IPS DF 6.9 (cell line): ENCODE results near the gene NFKB1.

Experiments
- DNase-seq: peaks from one replicate; pipeline ENCODE4 v3.0.0-alpha.2; 2013; ENCODE audit warnings: low read depth, low spot score
- H3K27ac ChIP-seq: one replicate; pipeline ENCODE4 v1.5.1; 2013; ENCODE audit warnings: low read length, control low read depth
- H3K27me3 ChIP-seq: 2 replicates; pipeline ENCODE4 v1.6.1; 2013; ENCODE audit warnings: mild to moderate bottlenecking, low read length; ENCODE audit not compliant: control insufficient read depth, insufficient read depth
- H3K36me3 ChIP-seq: 2 replicates; pipeline ENCODE4 v1.6.1; 2013; ENCODE audit warnings: low read length; ENCODE audit not compliant: control insufficient read depth, insufficient read depth
- H3K4me1 ChIP-seq: 2 replicates; pipeline ENCODE4 v1.6.1; 2013; ENCODE audit warnings: low read length; ENCODE audit not compliant: control insufficient read depth, insufficient read depth
- H3K4me3 ChIP-seq: 2 replicates; pipeline ENCODE4 v1.5.1; 2013; ENCODE audit warnings: mild to moderate bottlenecking, low read length
- H3K9me3 ChIP-seq: 2 replicates; pipeline ENCODE4 v1.6.1; 2013; ENCODE audit warnings: low read length, inconsistent platforms; ENCODE audit not compliant: control insufficient read depth, insufficient read depth
- WGBS: extraction: QIAGEN DNeasy Blood & Tissue Kit; methylation state at CpG from one replicate; pipeline ENCODE4 v1.1.7; 2013; ENCODE audit warnings: mixed read lengths, missing lambda C conversion rate; ENCODE audit not compliant: insufficient read length, insufficient coverage; 5-methylcytosine and 5-hydroxymethylcytosine counted together

NFKB1 gene

DNA sequence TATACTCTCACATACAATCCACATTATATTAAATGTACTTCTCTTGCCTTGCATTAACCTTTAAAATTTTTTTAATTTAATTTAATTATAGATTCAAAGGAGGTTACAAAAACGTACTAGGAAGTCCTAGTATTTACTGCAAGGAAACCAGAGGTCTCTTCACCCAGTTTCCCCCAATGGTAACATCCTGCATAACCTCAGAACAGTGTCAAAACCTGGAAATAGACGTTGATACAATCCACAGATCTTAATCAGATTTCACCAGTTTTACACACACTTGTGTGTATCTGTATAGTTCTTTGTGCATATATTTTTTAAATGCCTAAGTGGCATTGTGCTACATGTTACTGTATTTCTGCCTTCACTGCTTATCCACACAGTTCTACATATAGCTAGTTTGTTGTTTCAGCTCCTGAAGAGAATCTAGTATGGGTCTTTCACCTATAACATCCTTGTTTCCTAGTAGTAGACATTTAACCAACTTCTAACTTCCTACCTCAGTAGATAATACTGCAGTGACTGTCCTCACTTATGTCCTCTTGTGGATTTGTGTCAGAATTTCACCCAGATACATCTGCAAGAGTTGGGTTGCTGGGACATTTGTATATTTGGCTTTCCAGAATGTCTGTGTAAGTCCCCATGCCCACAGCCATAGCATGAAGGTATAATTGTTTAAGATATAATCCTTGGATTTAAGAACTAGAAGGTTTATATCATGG lies 103.2 kb downstream of the NFKB1 start:
- no peaks in the 10 kb centered on the region for H3K36me3 ChIP-seq
- no peak overlapping the region for H3K27ac ChIP-seq
- H3K4me1 ChIP-seq: no peaks in the 10 kb centered on the region
- no peak for DNase-seq
- H3K27me3 ChIP-seq: no peaks in the 10 kb centered on the region
- WGBS: no CpG with 5 or more reads among the region's 2 CpGs
- H3K4me3 ChIP-seq: no peak overlapping the region
- no peaks in the 10 kb centered on the region for H3K9me3 ChIP-seq

DNA sequence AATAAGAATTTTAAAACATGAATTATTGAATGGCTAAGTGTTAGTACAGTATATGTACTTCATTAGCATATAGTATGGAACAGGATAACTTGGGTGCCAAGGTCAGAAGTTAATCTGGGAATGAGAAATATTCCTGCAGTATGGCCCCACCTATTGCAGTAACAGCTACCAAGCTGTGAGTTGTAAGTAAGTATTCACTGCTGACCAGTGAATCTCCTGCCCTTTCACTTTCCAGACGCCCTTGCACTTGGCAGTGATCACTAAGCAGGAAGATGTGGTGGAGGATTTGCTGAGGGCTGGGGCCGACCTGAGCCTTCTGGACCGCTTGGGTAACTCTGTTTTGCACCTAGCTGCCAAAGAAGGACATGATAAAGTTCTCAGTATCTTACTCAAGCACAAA lies 105.1 kb downstream of the NFKB1 start:
- Histone ChIP-seq H3K27ac (no peak overlapping the region), H3K4me3 (no peak overlapping the region), H3K4me1 (no peaks in the 10 kb centered on the region), H3K9me3 (no peaks in the 10 kb centered on the region), H3K27me3 (no peaks in the 10 kb centered on the region), H3K36me3 (no peaks in the 10 kb centered on the region)
- DNase-seq: no peak
- WGBS: no CpG with 5 or more reads among the region's 3 CpGs

DNA sequence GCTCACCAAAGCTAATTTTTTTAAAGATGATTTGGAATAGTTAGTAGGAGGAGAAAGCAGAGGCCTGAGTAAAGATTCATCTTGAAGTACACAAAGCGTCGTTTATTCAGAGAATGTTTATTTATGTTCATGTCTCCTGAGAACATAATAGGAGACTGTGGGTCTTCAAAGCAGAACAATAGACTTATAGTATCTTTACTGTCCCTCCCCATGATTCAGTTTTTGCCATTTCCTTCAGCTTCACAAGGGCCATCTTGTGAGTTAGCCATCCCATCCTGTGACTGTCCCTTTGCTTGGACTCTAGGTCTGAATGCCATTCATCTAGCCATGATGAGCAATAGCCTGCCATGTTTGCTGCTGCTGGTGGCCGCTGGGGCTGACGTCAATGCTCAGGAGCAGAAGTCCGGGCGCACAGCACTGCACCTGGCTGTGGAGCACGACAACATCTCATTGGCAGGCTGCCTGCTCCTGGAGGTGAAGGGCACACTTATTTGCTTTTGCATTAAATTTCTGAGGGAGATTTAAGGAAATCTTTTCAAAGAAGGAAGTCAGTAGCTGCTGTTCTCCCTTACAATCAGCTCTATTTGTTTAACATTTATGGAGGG lies 105.8 kb downstream of the NFKB1 start:
- WGBS: no CpG with 5 or more reads among the region's 7 CpGs
- Histone ChIP-seq H3K27me3 (no peaks in the 10 kb centered on the region), H3K9me3 (no peaks in the 10 kb centered on the region), H3K4me3 (no peak overlapping the region), H3K27ac (no peak overlapping the region), H3K36me3 (no peaks in the 10 kb centered on the region), H3K4me1 (no peaks in the 10 kb centered on the region)
- DNase-seq: no peak

DNA sequence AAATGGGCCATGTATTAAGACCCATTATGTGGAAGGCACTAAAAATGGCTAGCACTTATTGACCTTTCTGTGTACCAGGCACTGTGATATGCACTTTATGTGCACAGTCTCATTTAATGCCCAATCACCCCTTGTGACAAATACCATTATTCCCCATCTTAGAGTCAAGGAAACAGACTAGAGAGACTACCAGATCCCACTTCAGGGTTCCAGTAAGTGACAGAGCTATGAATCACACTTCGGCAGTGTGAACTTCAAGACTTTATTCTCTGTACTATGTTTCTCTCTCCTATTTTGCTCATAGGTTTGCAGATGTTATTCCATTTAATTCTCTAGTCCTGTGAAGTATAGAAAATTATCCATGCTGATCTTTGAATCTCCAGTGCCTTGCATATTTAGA lies 107.0 kb downstream of the NFKB1 start:
- Histone ChIP-seq H3K27me3 (no peaks in the 10 kb centered on the region), H3K9me3 (no peaks in the 10 kb centered on the region), H3K4me1 (no peaks in the 10 kb centered on the region), H3K36me3 (no peaks in the 10 kb centered on the region), H3K27ac (no peak overlapping the region), H3K4me3 (no peak overlapping the region)
- no peak for DNase-seq
- no CpG with 5 or more reads among the region's 1 CpG for WGBS

DNA sequence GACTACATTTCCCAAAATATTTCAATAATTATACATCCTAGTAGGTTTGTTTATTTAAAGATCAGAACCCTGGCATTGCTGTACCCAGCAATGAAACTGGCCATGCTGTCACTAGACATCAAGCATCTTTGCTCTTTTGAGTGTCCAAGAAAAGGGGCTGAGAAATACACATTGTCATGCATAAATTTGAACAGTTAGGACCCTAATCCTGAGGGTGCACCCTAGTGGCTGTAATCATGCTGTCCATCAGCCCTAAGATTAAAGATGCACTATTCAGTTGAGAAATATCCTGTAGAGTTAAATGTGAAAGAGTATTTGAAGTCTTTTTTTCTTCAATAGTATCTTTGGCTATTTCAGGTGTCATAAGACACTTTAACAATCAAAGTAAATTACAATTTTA lies 108.8 kb downstream of the NFKB1 start:
- no peak overlapping the region for H3K4me3 ChIP-seq
- DNase-seq: no peak
- peaks cover 3% of the 10 kb centered on the region; the same call in 1 of the 2 replicates for H3K4me1 ChIP-seq
- H3K9me3 ChIP-seq: no peaks in the 10 kb centered on the region
- no peaks in the 10 kb centered on the region for H3K36me3 ChIP-seq
- no peak overlapping the region for H3K27ac ChIP-seq
- H3K27me3 ChIP-seq: no peaks in the 10 kb centered on the region

DNA sequence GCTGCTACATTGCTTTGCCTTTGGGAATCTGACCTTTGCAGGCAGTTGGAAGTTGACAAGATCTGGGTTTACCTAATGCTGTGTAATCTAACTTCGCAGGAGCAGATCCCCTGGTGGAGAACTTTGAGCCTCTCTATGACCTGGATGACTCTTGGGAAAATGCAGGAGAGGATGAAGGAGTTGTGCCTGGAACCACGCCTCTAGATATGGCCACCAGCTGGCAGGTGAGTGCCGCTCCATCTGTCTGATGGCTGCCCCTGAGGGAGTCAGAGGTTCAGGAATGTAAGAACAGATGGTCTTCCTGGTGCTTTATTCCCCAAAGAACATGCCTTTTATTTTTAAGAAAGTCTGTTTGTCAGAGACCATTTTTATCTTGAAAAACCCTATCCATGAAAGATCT lies 109.3 kb downstream of the NFKB1 start:
- no peaks in the 10 kb centered on the region for H3K27me3 ChIP-seq
- no peak for DNase-seq
- no peak overlapping the region for H3K4me3 ChIP-seq
- H3K9me3 ChIP-seq: no peaks in the 10 kb centered on the region
- H3K4me1 ChIP-seq: peaks cover 3% of the 10 kb centered on the region; the same call in 1 of the 2 replicates
- no peaks in the 10 kb centered on the region for H3K36me3 ChIP-seq
- no peak overlapping the region for H3K27ac ChIP-seq
- no CpG with 5 or more reads among the region's 3 CpGs for WGBS

DNA sequence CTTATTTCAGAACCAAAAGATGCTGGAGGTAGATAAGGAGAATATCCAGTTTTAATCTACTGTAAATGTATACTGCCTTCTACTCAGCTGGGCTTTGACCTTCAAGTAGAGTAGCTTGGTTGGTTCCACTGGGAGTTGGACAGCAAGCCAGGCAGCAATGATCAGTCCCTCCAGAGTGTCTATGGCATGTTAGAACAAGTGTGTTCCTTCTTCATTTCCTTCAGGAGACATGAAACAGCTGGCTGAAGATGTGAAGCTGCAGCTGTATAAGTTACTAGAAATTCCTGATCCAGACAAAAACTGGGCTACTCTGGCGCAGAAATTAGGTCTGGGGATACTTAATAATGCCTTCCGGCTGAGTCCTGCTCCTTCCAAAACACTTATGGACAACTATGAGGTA lies 111.1 kb downstream of the NFKB1 start:
- no peaks in the 10 kb centered on the region for H3K9me3 ChIP-seq
- no peaks in the 10 kb centered on the region for H3K36me3 ChIP-seq
- peaks cover 9% of the 10 kb centered on the region; the same call in 1 of the 2 replicates for H3K4me1 ChIP-seq
- no CpG with 5 or more reads among the region's 2 CpGs for WGBS
- no peak overlapping the region for H3K27ac ChIP-seq
- H3K4me3 ChIP-seq: no peak overlapping the region
- DNase-seq: no peak
- H3K27me3 ChIP-seq: no peaks in the 10 kb centered on the region

DNA sequence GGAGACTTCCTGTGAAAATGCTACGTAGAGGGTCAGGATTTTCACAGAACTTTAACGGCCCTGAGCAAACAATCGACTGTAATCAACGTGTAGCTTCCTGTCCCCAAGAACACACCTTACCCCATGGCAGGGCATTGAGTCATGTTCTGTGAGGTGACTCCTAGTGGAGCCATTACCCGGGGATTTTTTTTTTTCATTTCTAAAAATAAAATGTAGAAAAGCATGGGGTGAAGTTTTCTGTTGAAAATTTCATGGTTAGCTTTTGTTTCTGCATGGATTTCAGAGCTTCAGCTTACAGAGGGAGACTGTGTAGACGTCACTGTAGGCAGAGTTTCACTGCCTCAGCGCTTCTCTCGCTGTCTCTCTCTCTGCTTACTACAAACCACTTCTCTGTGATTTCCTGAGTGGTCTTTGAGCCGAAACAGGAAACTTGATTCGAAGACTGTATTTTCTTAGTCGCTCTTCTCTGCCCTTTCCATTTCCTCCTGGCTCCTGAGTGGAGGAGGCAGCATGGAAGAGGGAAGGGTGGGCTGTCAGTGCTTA lies 111.7 kb downstream of the NFKB1 start:
- no peak for DNase-seq
- Histone ChIP-seq H3K27me3 (no peaks in the 10 kb centered on the region), H3K4me1 (peaks cover 9% of the 10 kb centered on the region; the same call in 1 of the 2 replicates), H3K4me3 (no peak overlapping the region), H3K9me3 (no peaks in the 10 kb centered on the region), H3K36me3 (no peaks in the 10 kb centered on the region), H3K27ac (no peak overlapping the region)
- WGBS: no CpG with 5 or more reads among the region's 11 CpGs

DNA sequence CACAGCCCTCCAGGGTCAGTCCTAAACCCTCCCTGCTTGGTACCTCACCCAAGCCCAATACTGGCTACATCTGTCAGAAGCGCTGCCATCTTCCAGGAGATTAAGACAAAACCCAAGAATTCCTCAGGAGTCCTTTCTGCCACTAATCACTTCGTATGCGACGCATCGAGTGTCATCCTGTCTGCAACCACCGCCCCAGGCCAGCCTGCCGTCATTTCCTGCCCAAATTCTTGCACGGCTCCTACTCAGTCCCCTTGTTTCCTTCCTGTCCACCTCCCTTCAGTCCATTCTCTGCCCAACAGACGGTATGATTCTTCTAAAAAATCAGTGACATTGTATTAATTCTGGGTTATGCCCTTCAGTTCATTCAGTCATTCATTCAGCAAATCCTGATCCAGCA lies 113.6 kb downstream of the NFKB1 start:
- Histone ChIP-seq H3K4me1 (peaks cover 9% of the 10 kb centered on the region; the same call in 1 of the 2 replicates), H3K4me3 (no peak overlapping the region), H3K36me3 (no peaks in the 10 kb centered on the region), H3K9me3 (no peaks in the 10 kb centered on the region), H3K27ac (no peak overlapping the region), H3K27me3 (no peaks in the 10 kb centered on the region)
- DNase-seq: no peak
- WGBS: no CpG with 5 or more reads among the region's 9 CpGs

DNA sequence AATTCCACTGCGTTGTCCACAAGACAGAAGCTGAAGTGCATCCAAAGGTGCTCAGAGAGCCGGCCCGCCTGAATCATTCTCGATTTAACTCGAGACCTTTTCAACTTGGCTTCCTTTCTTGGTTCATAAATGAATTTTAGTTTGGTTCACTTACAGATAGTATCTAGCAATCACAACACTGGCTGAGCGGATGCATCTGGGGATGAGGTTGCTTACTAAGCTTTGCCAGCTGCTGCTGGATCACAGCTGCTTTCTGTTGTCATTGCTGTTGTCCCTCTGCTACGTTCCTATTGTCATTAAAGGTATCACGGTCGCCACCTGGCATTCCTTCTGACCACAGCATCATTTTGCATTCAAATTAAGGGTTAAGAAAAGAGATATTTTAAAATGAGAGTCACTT lies 115.5 kb downstream of the NFKB1 start:
- Histone ChIP-seq H3K27ac (no peak overlapping the region), H3K9me3 (no peaks in the 10 kb centered on the region), H3K27me3 (no peaks in the 10 kb centered on the region), H3K36me3 (no peaks in the 10 kb centered on the region), H3K4me1 (peaks cover 11% of the 10 kb centered on the region; the same call in 1 of the 2 replicates), H3K4me3 (no peak overlapping the region)
- DNase-seq: no peak
- no CpG with 5 or more reads among the region's 9 CpGs for WGBS
